GM19455 (cell line): Measurements from ENCODE around the gene LMOD3.

Source experiments
- ATAC-seq: cut with Tn5 transposase; IDR thresholded peaks from one replicate; pipeline ENCODE4 v1.9.1; 2021; ENCODE audit not compliant: unreplicated experiment

The LMOD3 gene

DNA sequence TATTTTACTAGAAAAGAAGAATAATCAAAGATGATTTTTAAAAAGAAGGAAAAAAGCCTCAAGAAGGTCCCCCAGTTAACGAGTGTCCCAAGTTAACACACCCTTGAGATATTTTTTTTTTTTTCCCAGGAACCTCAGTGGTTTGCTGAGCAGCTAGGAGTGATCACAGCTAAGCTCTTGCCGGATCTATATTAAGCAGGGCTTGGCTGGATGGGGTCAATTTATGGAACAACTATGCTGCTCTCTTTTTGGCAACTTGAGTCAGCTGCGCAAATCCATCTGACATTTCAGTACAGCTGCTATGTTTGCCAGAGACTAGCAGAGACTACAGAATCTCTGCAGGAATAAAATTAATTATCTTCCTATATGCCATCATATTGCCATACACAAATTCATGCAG lies at the start of gene LMOD3:
LMOD3 (minus strand) TSS at position 193 of the 400 bp plus-strand sequence. CDS start 209 bp downstream, outside the sequence.
- no peak for ATAC-seq

DNA sequence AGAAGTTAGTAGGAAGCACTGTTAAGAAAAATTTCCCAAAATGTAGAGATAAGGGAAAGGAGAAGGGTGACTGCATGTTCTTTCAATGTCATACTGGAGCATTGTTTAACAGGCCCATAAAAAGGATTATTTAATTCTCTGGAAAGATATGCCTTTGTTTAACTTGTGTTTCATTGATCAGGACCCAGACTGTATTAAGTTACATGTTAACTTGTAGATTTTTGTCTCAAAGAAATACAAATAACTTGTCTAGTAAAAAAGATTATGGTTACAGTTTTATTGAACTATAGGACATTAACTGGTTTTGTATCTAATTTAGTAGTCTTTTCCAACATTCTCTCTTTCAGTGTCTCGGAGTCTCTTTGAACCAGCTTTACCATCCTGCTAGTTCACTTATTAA lies 49.7 kb upstream of the LMOD3 start:
- no peak for ATAC-seq

DNA sequence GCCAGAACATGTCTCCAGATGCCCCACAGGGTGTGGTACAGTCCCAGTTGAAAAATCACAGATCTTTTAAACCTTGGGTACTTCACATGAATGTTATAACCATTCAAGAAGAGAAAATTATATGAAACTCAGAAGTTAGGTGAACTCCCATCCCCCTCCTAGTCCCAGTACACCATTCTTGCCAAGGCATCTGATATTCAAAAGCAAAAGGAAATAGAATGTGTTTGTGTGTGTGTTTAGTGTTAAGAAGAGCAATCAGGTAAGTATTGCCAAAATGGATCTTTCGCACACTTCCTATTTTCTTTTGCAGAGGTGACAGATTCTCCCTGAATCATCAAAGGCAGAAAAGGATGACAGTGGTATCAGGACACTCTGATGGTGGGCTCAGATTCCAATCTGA lies 44.1 kb upstream of the LMOD3 start:
- no peak for ATAC-seq

DNA sequence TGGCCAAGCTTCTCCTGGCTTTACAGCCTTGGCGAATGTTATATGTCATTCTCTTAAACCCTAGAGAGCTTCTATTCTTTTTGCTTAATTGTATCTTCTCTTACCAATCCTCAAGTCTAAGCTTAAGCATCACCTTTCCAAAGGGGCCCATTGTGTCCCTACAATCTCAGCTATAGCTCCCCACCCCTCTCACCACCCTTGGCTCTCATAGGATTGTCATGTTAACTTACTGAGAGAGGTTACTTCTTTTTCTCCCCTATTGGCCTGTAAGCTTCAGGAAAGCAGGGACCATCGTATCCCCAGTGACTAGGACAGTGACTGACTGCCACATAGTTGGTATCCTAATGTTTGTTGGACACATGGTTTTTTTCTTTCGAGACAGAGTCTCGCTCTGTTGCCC lies 43.3 kb upstream of the LMOD3 start:
- ATAC-seq: no peak

DNA sequence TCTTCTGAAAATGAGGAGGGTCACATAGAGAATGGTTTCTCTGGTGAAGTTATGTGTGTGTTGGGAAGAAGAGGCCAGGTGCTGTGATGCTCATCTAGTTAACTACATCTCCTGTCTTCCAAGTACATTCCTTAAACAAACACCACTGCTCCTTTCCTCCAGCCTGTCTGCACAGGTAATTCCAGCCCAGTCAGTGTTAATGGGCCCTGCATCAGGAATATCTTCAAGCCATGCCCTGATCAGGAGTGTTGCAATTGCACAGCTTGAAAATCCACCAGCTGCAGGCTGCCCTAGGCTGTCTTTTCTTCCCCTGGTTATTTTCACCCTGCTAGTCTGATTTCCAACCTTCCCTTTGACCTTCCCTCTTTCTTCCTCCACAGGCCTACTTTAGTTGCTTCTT lies 41.9 kb upstream of the LMOD3 start:
- ATAC-seq: no peak

DNA sequence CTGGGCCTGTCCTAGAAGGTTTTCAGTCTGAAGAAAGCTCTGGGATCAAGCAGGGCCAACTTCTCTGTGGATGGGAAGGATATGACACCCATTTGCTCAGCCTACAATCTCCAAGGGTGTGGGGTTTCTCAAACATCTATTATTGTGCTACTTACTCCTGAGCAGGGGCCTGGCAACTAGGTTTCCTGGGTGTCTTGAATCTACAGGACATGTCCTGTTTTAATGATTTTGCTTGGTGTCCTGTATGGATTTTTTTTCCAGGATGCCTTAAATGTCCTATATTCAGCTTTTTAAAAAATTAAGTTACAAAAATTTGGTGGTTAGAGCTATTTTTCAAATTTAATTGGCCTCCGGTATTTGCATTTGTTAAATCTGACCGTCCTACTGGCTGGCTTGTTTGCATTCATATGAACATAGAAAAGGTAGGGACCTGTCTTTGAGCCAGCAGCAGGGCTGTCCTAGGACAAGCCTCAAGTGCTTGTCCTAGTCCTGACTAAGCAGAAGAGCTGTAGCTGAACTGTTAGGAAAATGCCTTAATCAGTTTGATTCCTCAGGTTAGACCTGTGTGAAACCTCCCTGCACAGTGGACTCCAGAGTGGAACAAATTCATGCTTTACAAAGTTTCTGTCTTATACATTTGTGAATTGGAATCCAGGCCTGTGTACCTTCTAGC lies 40.0 kb upstream of the LMOD3 start:
- ATAC-seq: no peak

DNA sequence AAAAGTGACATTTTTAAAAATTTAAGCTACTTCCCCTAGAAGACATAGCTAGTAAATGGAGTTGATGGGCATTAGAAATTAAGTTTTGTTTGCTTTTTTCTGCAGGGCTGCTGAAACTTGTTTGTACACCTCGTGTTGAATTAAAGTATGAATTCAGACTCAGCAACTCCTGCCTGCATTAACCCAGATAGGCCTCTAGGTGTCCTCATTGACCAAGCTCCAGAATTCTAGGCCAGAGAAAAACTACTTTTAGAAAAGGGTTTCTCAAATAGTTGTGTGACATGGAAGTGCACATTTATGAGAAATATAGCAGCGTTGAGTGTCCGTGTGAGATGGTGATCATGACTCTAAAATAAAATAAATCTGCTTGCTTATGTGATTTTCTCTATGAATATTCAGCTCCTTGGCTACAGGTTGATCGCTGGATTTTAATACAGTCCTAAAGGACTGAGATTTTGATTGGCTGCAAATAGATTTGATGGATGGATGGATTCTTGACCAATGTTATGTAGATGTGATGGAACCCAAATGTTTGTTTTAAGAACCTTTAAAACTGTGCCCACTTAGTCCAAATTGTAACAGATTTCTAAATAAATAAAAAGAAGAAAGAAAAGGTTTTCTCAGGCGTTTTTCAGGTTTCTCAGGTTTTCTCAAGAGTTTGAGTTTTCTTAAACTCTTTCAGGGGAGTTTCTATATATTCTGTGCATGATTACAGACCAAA lies 39.4 kb upstream of the LMOD3 start:
- ATAC-seq: peak; percentile 76

DNA sequence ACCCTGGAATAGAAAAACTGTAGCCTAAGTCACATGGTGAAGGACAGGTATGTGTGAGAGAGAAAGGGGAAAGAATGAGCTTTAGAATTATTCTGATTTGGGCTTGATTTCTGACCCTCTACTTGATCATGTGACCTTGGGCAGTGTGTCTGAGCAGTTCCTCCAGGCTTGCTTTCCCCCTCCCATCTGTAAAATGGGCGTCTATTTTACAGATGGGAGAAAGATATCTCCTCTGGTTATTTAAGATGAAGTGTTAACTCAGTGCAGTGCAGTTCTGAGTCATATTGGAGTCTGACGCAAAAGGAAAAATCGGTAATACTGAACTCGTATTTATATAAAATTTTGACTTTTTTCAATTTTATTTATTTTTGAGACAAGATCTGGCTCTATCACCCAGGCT lies 38.1 kb upstream of the LMOD3 start:
- no peak for ATAC-seq

DNA sequence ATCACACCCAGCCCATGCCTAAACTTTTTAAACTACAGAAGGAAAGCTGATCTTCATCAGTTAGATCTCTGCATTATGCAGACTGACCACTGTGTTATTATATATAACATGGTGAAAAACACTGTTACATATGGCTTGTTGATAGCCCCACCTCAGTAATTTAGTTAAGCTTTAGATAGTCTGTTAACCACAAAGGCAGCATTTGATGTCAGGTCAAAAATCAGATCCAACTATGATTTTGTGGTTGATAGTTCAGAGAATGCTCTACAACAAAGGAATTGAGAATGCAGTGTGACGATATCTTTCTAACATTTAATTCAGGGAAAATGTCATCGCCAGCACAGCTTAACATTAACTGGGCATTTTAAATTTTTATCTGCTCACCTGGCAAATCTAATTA lies 37.7 kb upstream of the LMOD3 start:
- ATAC-seq: no peak

DNA sequence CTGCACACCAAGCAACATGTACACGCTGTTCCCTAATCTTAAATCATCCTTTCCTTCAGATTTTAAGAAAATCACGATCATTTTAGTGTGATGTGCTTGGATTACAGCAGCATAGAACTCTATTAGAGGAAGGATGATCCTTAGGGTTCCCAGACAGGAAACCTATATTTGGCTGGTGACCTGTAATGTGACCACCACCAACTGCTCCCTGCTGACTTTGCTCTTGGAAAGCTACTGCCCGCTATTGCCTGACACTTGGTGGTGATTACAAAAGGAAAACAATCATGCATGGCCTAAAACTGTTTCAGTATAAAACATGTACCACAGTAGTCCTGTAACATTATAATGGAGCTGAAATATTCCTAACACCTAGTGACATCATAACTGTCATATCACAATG lies 27.2 kb upstream of the LMOD3 start:
- ATAC-seq: no peak

DNA sequence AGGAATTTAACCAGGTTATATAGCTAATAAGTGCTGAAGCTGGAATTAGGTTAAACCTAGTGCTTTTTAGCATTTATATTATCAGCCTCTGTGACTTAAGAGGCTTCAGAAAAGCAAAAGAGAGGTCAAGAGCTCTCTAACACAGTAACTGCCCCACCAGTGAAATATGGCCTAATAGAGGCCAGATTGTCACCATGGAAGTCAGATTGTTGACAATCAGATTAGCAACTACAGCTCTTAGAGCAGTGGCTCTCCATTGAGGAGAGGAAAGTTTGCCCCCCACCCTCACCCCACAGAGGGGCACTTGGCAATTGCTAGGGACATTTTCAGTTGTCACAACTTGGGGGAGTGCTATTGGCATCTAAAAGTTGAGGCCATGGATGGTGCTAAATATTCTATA lies 23.3 kb upstream of the LMOD3 start:
- no peak for ATAC-seq

DNA sequence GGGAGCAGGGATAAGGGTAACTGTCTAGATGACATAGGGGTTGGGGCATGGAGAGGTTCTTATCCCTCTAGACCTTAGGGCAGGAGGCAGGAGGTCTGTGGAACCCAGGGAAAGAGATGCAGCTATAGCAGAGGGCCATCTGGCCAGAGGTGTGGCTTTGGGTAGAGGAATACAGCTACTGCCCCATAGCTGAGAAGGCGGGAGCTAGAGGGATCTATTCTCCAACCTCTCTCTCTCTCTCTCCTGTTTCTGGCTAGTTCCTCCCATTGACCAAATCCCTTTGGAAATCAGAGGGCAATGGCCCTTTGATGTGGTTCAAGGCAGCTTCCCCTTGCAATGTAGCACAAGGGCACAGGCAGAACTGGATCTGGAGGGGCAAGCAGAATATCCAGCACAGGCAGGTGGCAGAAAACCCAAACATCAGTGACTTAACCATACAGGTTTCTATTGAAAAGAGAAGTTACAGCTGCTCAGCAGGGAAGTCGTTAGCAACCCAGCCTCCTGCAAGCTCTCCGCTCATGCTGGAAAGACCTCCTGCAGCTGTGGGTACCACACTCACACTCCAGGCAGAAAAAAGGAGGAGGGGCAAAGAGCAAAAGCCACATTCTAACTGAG lies 22.3 kb upstream of the LMOD3 start:
- ATAC-seq: no peak

DNA sequence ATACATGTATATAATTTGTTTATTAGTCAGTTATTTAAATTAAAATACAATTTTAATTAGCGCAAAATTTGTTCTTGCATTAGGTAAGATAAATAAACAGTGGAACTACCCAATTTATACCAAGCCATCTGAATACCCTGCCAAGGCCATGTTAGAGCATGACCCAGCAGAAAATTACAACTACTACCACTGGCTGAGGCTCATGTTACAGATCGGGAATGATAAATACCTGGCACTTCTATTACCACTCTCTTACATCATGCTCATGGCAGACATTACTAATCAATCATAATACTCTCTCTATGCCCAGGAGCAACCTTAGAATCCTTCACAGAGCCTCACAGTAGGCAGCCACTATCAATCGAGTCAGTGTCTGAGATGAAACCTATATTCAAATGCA lies 21.2 kb upstream of the LMOD3 start:
- no peak for ATAC-seq

DNA sequence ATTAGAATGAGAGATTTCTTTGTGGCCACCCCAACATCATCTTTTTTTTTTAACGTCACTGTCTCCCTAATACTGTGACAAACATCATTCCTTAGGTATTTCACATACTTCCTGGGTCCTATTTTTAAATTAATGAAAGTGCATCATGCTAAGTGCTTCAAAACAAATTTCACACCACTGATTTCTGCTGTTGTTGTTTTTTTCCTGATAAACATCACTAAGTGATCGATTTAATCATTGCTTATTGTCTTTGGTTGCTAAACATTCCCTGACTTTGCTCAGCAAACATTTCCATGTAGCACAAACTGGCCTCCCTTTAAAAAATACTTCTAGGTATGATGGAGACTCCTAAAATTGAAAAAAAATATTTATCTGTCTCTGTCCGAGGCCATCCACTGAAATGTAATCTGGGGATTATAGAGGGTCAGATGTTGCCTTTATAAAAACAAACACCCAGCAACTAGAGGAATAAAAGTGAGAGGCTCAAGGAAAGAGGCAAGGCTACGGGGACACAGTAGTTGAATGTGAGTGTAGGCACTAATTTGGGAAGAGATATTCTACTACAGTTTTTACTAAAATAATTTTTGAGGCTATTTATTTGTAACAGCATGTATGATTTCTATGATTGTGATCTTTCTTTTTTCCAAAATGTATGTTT lies 20.5 kb upstream of the LMOD3 start:
- no peak for ATAC-seq

DNA sequence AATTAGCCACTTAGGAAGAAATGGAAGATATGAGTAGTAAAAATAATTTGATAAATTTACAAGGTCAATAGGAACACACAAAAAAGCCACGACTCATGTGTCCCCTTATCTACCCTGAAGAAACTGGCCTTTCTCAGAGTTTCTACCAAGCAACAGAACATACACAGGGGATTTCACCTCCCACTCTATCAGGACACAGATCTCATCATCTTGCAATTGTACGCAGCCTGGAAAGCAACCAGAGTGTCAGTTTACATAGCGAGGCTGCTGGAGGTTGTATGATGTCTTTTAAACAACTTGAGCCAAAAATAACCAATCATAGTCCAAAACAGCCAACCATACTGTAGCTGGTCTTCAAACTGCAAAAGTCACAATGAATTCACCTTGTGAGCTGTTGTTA lies 19.7 kb upstream of the LMOD3 start:
- ATAC-seq: no peak

DNA sequence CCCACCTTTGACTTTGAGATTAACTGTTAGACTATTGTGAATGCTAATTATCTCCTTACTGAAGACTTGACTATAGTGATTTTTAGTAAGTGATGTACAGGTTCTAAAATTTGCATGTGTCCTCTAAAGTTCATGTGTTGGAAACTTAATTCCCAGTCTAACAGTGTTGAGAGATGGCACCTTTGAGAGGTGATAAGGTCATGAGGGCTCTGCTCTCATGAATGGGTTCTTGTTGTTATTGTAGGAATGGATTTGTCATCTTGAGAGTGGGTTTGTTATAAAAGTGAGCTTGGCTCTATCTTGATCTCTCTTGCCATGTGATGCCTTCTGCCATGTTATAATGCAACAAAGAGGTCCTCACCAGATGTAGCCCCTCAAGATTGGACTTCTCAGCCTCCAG lies 18.9 kb upstream of the LMOD3 start:
- ATAC-seq: no peak

DNA sequence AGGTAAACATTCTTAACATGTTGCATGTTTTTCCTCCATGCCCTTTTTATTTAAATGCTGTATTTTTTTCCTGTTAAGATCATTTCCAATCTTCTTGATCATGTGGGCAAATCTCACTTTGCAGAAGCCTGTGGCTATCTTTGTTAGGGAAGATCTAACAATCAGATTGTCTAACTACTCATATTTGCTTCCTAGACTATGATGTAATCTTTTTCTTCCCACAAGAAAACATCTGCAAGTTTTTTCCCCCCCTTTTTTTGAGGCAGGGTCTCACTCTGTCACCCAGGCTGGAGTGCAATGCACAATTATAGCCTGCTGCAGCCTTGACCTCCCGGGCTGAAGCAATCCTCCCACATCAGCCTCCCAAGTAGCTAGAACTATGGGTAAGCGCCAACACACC lies 15.0 kb upstream of the LMOD3 start:
- ATAC-seq: no peak

DNA sequence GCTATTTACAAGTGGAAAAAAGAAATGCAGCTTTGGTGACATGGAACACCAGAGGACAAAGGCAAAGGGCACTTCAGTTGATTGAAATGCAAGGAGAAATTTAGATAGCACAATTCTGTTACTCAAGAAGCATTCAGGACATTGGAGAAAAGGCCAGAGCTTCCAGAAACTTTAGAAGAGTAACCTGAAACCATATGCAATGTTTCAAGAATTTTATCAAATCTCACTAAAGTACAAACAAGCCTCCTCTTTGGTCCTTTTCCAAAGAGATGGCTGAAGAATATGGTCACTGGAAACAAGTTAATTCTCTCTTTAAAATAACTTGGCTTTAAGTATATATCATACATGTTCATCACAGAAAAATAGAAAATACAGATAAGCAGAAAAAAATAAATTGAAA lies 14.6 kb upstream of the LMOD3 start:
- ATAC-seq: no peak

DNA sequence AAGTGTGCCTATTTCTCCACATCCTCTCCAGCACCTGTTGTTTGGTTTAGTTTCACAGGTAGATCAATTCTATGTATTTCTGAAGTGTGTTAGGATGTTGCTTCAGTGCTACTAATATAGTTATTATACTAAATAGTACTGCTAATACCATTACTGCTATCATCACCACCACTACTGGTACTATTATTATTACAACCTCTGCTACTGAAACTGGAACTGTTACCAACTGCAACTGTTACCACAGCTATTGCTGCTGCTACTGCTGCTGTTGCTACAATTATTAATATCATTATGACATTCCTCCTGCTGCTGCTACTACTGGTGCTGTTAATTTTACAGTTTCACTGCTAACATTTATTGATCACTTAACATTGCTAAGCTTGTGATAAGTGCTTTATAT lies 8.3 kb upstream of the LMOD3 start:
- peak; percentile 95 for ATAC-seq

DNA sequence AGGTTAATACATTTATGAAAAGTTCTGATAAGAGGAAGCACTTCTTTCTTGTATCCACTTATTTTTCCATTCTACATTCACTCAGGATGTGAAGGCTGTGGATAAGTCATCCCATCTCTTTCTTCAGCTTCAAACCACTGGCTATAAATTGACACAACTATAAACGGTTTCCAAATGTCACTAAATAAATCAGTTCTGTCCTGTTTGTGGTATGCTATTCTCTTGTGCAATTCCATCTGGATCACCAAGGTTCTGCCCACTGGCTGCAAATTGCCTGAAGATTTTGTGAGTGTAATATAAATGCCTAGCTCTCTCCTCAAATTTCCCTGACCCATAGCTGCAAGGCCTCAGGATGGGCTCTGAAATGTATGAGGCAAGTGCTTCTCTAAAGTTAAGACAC lies 7.1 kb upstream of the LMOD3 start:
- ATAC-seq: no peak

DNA sequence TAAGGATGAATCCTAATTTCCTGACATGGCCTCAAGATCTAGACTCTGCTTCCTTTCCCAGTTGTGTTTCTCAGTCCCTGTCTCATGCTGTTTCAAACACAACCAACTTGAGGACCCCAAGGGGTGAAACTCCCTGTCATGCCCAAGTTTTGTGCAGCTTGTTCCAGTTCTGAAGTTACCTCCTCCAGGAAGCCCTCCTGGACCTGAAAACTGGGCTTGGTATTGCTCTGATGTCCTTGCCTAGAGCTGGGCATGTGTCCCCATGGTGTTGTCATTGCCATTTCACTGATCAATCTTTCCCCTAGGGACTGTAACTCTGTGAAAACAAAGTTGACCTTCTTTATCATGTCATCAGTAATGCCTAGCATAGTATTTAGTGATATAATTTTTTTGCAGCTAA lies 6.1 kb upstream of the LMOD3 start:
- ATAC-seq: no peak

DNA sequence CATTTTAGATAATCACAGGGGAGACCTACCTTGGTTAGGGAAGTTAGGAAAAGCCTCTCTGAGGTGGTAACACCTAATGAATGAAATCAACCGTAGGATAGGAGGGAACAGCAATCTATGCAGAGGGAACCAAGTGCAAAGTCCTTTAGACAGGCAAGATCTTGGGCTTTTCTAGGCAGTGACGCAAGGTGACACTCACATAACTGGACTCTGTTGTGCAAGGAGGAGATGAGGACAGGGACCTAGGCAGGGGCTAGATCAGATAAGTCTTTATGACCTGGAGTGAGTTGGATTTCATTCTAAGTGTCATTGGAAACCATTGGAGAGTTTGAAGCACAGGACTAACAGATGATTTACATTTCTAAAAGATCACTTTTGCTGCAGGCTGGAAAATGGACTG lies 4.6 kb upstream of the LMOD3 start:
- ATAC-seq: no peak
